H1 (cell line): Measurements from ENCODE around the gene CHD2. TPM values are rescaled to one million over a fixed set of nuclear protein-coding genes. Genes with fewer than 3 reads are reported as not detected.

Experiments
- CTCF ChIA-PET: fragments of 300-600 bp; sonication (Branson Sonifier 250); formaldehyde crosslinking; loops from one replicate; lab custom pipeline; 2021; ENCODE audit not compliant: partially characterized antibody; lab: Charles Lee
- POLR2A ChIA-PET: fragments of 300-600 bp; sonication (Branson Sonifier 250); formaldehyde crosslinking; loops from one replicate; lab custom pipeline; 2021; ENCODE audit warnings: inconsistent platforms; ENCODE audit not compliant: partially characterized antibody; lab: Charles Lee
- DNase-seq, 2 experiments: peaks; one replicate each; pipeline versions ENCODE4 v3.0.0 to v3.0.0-alpha.2; 2010 to 2022; ENCODE audit warnings: low spot score in 2 of 2, low read depth in 1 of 2, mixed read lengths in 1 of 2
- FAIRE-seq: peaks from 2 replicates; lab custom pipeline; 2011; peaks lifted over from hg19 to GRCh38; lab: Jason Lieb, UNC
- H2AFZ ChIP-seq: 2 replicates; pipeline ENCODE4 v1.8.1; 2012; ENCODE audit warnings: low read length, inconsistent platforms
- H2AK5ac ChIP-seq: 2 replicates; pipeline ENCODE4 v1.6.1; 2013; ENCODE audit warnings: low read depth, low read length
- H2BK120ac ChIP-seq: replicated peaks from 2 replicates; pipeline ENCODE3; 2013; ENCODE audit warnings: low read depth, low read length, inconsistent platforms
- H2BK12ac ChIP-seq: 2 replicates; pipeline ENCODE4 v1.6.1; 2013; ENCODE audit warnings: low read depth, low read length
- H2BK15ac ChIP-seq: 2 replicates; pipeline ENCODE4 v1.6.1; 2013; ENCODE audit warnings: low read length
- H2BK20ac ChIP-seq: 2 replicates; pipeline ENCODE4 v1.6.1; 2013; ENCODE audit warnings: low read length
- H2BK5ac ChIP-seq: 2 replicates; pipeline ENCODE4 v1.6.1; 2013; ENCODE audit warnings: low read depth, low read length
- H3K14ac ChIP-seq: 2 replicates; pipeline ENCODE4 v1.6.1; 2013; ENCODE audit warnings: inconsistent platforms; ENCODE audit not compliant: insufficient read length
- H3K18ac ChIP-seq: 2 replicates; pipeline ENCODE4 v1.6.1; 2013; ENCODE audit warnings: low read length; ENCODE audit errors: extremely low read depth
- H3K23ac ChIP-seq: 2 replicates; pipeline ENCODE4 v1.6.1; 2013; ENCODE audit warnings: inconsistent platforms; ENCODE audit not compliant: insufficient read length
- H3K23me2 ChIP-seq: 2 replicates; pipeline ENCODE4 v1.6.1; 2013; ENCODE audit warnings: low read depth, low read length
- H3K27ac ChIP-seq: 2 replicates; pipeline ENCODE4 v1.6.1; 2011; ENCODE audit warnings: low read depth, low read length, inconsistent platforms
- H3K27me3 ChIP-seq, 4 experiments: replicated peaks in 1 of 4; 1 replicate in 1 of 4; 2 replicates in 3 of 4; pipeline versions ENCODE4 v1.6.1 to v1.8.1; 2011 to 2013; ENCODE audit warnings: low read length in 3 of 4, mild to moderate bottlenecking in 3 of 4, inconsistent platforms in 2 of 4, mixed read lengths in 2 of 4, moderate library complexity in 1 of 4; ENCODE audit not compliant: control insufficient read depth in 3 of 4, insufficient read depth in 3 of 4; ENCODE audit errors: extremely low read depth in 1 of 4
- H3K36me3 ChIP-seq, 4 experiments: 2 replicates each; pipeline versions ENCODE4 v1.6.1 to v1.8.1; 2011 to 2013; ENCODE audit warnings: mild to moderate bottlenecking in 4 of 4, low read length in 3 of 4, moderate library complexity in 2 of 4, control low read depth in 1 of 4, inconsistent platforms in 1 of 4; ENCODE audit not compliant: insufficient read depth in 4 of 4, control insufficient read depth in 2 of 4
- H3K4ac ChIP-seq: replicated peaks from 2 replicates; pipeline ENCODE3; 2013; ENCODE audit warnings: low read length, low read depth, mixed read lengths, inconsistent platforms; ENCODE audit not compliant: insufficient read length
- H3K4me1 ChIP-seq, 4 experiments: replicated peaks in 1 of 4; 1 replicate in 1 of 4; 2 replicates in 3 of 4; pipeline versions ENCODE4 v1.6.1 to v1.8.1; 2011 to 2013; ENCODE audit warnings: low read length in 3 of 4, inconsistent platforms in 2 of 4, mixed read lengths in 1 of 4; ENCODE audit not compliant: insufficient read depth in 4 of 4, control insufficient read depth in 3 of 4
- H3K4me2 ChIP-seq, 2 experiments: 2 replicates each; pipeline versions ENCODE4 v1.6.1 to v1.8.1; 2011 to 2013; ENCODE audit warnings: low read depth in 2 of 2, low read length in 2 of 2, control low read depth in 1 of 2, inconsistent platforms in 1 of 2, mild to moderate bottlenecking in 1 of 2; ENCODE audit not compliant: insufficient read depth in 1 of 2
- H3K4me3 ChIP-seq, 4 experiments: fragments of 200-600, 300-600 bp in 1 of 4; sonication (generic), shearing (Covaris generic), sonication (Bioruptor Twin) in 1 of 4; 2 replicates each; pipeline versions ENCODE4 v1.5.1 to v1.8.1; 2011 to 2016; ENCODE audit warnings: low read length in 4 of 4, low read depth in 3 of 4, control low read depth in 2 of 4, inconsistent platforms in 2 of 4, mild to moderate bottlenecking in 2 of 4, mixed read lengths in 1 of 4, moderate library complexity in 1 of 4; ENCODE audit not compliant: insufficient read depth in 2 of 4; ENCODE audit errors: extremely low read depth in 1 of 4
- H3K56ac ChIP-seq: replicated peaks from 2 replicates; pipeline ENCODE3; 2013; ENCODE audit warnings: low read depth, mild to moderate bottlenecking, mixed read lengths, low read length, inconsistent platforms; ENCODE audit not compliant: insufficient read length
- H3K79me1 ChIP-seq: 2 replicates; pipeline ENCODE4 v1.6.1; 2013; ENCODE audit warnings: low read depth, low read length, control low read depth
- H3K79me2 ChIP-seq, 2 experiments: 2 replicates each; pipeline versions ENCODE4 v1.6.1 to v1.8.1; 2012 to 2013; ENCODE audit warnings: low read length in 2 of 2, mild to moderate bottlenecking in 2 of 2, inconsistent platforms in 1 of 2; ENCODE audit not compliant: insufficient read depth in 2 of 2, control insufficient read depth in 1 of 2
- H3K9ac ChIP-seq, 4 experiments: replicated peaks in 1 of 4; 1 replicate in 1 of 4; 2 replicates in 3 of 4; pipeline versions ENCODE4 v1.6.1 to v1.8.1; 2011 to 2013; ENCODE audit warnings: low read depth in 3 of 4, low read length in 3 of 4, control low read depth in 2 of 4, mild to moderate bottlenecking in 2 of 4, moderate library complexity in 2 of 4, inconsistent platforms in 1 of 4; ENCODE audit errors: extremely low read depth in 1 of 4
- H3K9me3 ChIP-seq, 2 experiments: 2 replicates each; pipeline versions ENCODE4 v1.6.1 to v1.8.1; 2012 to 2013; ENCODE audit warnings: mild to moderate bottlenecking in 2 of 2, moderate library complexity in 2 of 2, control low read depth in 1 of 2, inconsistent platforms in 1 of 2, low read depth in 1 of 2, low read length in 1 of 2, mixed read lengths in 1 of 2; ENCODE audit not compliant: insufficient read depth in 2 of 2
- H4K20me1 ChIP-seq, 2 experiments: replicated peaks in 1 of 2; 2 replicates each; pipeline versions ENCODE3 to v1.8.1; 2011 to 2013; ENCODE audit warnings: inconsistent platforms in 2 of 2, low read length in 2 of 2, mild to moderate bottlenecking in 1 of 2; ENCODE audit not compliant: insufficient read depth in 2 of 2, control insufficient read depth in 1 of 2
- H4K5ac ChIP-seq: 2 replicates; pipeline ENCODE4 v1.6.1; 2013; ENCODE audit warnings: low read length, low read depth, mixed read lengths, inconsistent platforms; ENCODE audit not compliant: insufficient read length
- H4K8ac ChIP-seq: 2 replicates; pipeline ENCODE4 v1.8.0; 2013; ENCODE audit warnings: mild to moderate bottlenecking, moderate library complexity, low read length, inconsistent platforms; ENCODE audit not compliant: insufficient read depth; ENCODE audit errors: extremely low read depth
- H4K91ac ChIP-seq: replicated peaks from 2 replicates; pipeline ENCODE3; 2013; ENCODE audit warnings: low read length, mixed read lengths, inconsistent platforms; ENCODE audit not compliant: insufficient read length
- ASH2L ChIP-seq: fragments of 200-600, 300-600 bp; sonication (generic); IDR thresholded peaks from one replicate; pipeline ENCODE4 v1.7.1; 2017; ENCODE audit warnings: low read length
- CEBPB ChIP-seq: IDR thresholded peaks from 2 replicates; pipeline ENCODE4 v1.6.1; 2012; ENCODE audit warnings: low read depth, low read length
- CREB1 ChIP-seq: IDR thresholded peaks from 2 replicates; pipeline ENCODE4 v1.6.1; 2012; ENCODE audit warnings: inconsistent platforms
- CTBP2 ChIP-seq: IDR thresholded peaks from 2 replicates; pipeline ENCODE4 v1.7.0; 2011; ENCODE audit warnings: borderline replicate concordance, mild to moderate bottlenecking, moderate library complexity, mixed read lengths, low read length; ENCODE audit not compliant: insufficient read depth, insufficient read length
- EP300 ChIP-seq, 2 experiments: IDR thresholded peaks; 1 replicate in 1 of 2; 2 replicates in 1 of 2; pipeline ENCODE4 v1.6.1; 2011 to 2012; ENCODE audit warnings: low read depth in 2 of 2, low read length in 2 of 2, mild to moderate bottlenecking in 2 of 2, borderline replicate concordance in 1 of 2, inconsistent platforms in 1 of 2, moderate library complexity in 1 of 2
- GTF2F1 ChIP-seq: IDR thresholded peaks from 2 replicates; pipeline ENCODE4 v1.6.1; 2012; ENCODE audit warnings: low read depth, low read length, improper control_type of control experiment, borderline replicate concordance
- SIRT6 ChIP-seq: IDR thresholded peaks from one replicate; pipeline ENCODE4 v1.7.1; 2012; ENCODE audit warnings: low read length, inconsistent platforms
- SIX5 ChIP-seq: IDR thresholded peaks from 2 replicates; pipeline ENCODE4 v1.6.1; 2011; ENCODE audit warnings: mild to moderate bottlenecking, low read depth, low read length
- TAF7 ChIP-seq: optimal IDR thresholded peaks from 2 replicates; pipeline ENCODE3; 2011; ENCODE audit warnings: low read depth, mild to moderate bottlenecking, inconsistent platforms, low read length, moderate library complexity, borderline replicate concordance
- WGBS, 2 experiments: shearing (Covaris generic) in 1 of 2; methylation state at CpG; one replicate each; pipeline versions ENCODE4 v1.1.6 to v1.1.7; 2013 to 2015; ENCODE audit warnings: low lambda C conversion rate in 2 of 2, mixed read lengths in 2 of 2, inconsistent platforms in 1 of 2, low coverage in 1 of 2, missing lambda C conversion rate in 1 of 2; ENCODE audit not compliant: insufficient replicate concordance in 2 of 2, insufficient coverage in 1 of 2, insufficient read length in 1 of 2; ENCODE audit errors: extremely low coverage in 1 of 2, missing lambda C conversion rate in 1 of 2; 5-methylcytosine and 5-hydroxymethylcytosine counted together
- polyA plus RNA-seq, 7 experiments: library from polyadenylated mRNA; depleted of rRNA in 3 of 7; stranded (reverse) in 5 of 7; unstranded in 2 of 7; fragments of >200 nt in 5 of 7; fragments of 200-250 nt in 2 of 7; gene quantifications; 1 replicate in 5 of 7; 2 replicates in 1 of 7; 4 replicates in 1 of 7; pipeline versions ENCODE4 v1.2.1 to v1.2.3, GENCODE V29; 2011 to 2013; ENCODE audit warnings: missing spikeins in 2 of 7, mixed read lengths in 2 of 7
- total RNA-seq: library from RNA; stranded (reverse); fragmentation: NEBNext Ultra II Directional; extraction: Animal tissue kit (Norgen Biotek cat#: 25700); gene quantifications from 2 replicates; pipeline ENCODE4 v1.2.1, GENCODE V29; 2021

Gene CHD2
- total and polyA plus RNA-seq, 2 of the 8 experiments (the other 6 are each of a cell fraction or from before 2014, with no cell fraction given), result 28.8 to 70.0 TPM

DNA sequence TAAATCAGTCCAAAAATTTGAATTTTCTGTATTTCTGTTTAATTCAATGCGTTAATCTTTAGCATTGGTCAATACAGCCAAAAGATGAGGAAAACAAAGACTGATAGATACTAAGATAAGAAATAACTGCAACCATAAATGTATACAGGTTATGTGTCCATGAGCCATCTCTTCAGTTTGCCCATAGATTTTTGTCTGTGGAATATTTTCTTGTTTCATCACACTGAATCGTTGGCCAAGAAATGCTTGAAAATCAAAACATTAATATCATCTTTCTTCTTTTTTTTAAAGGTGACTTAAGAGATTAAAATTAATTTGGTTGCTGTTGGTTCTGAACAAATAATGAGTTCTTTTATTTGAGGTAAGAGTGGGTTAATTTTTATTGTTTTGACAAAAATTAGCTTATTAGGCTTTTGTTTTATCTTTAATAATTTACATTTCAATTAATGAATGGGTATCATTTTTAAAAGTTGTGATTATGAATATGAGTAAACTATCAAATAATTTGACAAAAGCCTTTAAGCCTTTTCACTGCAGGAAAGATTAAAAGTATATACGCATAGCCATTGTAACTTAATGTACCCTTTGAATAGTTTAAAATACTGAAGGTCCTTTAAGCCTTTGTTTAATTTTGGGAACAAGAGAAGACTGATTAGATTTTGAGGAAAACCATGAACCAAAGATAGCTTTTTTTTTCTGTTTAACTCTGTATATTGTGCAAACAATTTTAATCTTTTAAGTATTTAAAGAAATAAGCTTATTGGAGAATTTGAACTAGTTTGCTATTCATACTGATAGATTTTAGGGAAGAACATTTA lies 14.7 kb upstream of the CHD2 start:
- H4K20me1 ChIP-seq, result no peaks in the 10 kb centered on the region
- H3K79me1 ChIP-seq, result no peaks in the 10 kb centered on the region
- no peak overlapping the region for H3K14ac ChIP-seq
- POLR2A ChIA-PET, result interaction anchor here (0.8 to 19.4 kb wide), 13 partner anchors 9 to 88 kb away, joined by 3 to 255 read pairs (median 5); partner anchors contain the start of gene CHD2
- DNase-seq (no peak), FAIRE-seq (no peak)
- no peak overlapping the region for H3K56ac ChIP-seq
- H3K36me3 ChIP-seq, result peaks cover 8 to 58% (median 34%) of the 10 kb centered on the region in 4 experiments
- TF ChIP-seq CREB1, result no peak
- TF ChIP-seq SIRT6, result no peak
- no peak for TF ChIP-seq TAF7
- TF ChIP-seq CTBP2, result no peak
- TF ChIP-seq EP300 (IDR thresholded peaks at IDR 0.05; ENCODE audit: borderline replicate concordance in 1 of 2, low read depth in 2 of 2, low read length in 2 of 2), result no peak
- no peak for TF ChIP-seq SIX5
- no peak for TF ChIP-seq GTF2F1
- TF ChIP-seq CEBPB, result no peak
- no peak for TF ChIP-seq ASH2L
- no peak overlapping the region for H4K91ac ChIP-seq
- H2BK120ac ChIP-seq, result no peak overlapping the region
- H3K23ac ChIP-seq, result no peak overlapping the region
- H3K9ac ChIP-seq, result peak overlapping the region in 1 of 4 experiments; percentile 68; a peak in 2 of 7 replicates
- H4K8ac ChIP-seq, result no peak overlapping the region
- H3K4me1 ChIP-seq, result peaks cover 6 to 15% (median 13%) of the 10 kb centered on the region in 4 experiments; a peak in 4 of 7 replicates
- peaks cover 14 to 76% of the 10 kb centered on the region in 2 experiments for H3K79me2 ChIP-seq
- no peak overlapping the region for H3K4ac ChIP-seq
- CTCF ChIA-PET, result interaction anchor here (1.4 to 6.6 kb wide), 4 partner anchors 9 to 89 kb away, joined by 4 to 32 read pairs (median 8); partner anchors contain the start of gene CHD2
- H3K23me2 ChIP-seq, result peaks cover 4% of the 10 kb centered on the region; the same call in 1 of the 2 replicates
- peak overlapping the region; percentile 86 to 100 (median 92) for H3K4me3 ChIP-seq
- no peak overlapping the region for H3K27ac ChIP-seq
- no peaks in the 10 kb centered on the region for H3K27me3 ChIP-seq
- H3K4me2 ChIP-seq, result peak overlapping the region; percentile 45 to 67
- H2AK5ac ChIP-seq, result no peak overlapping the region
- H2BK20ac ChIP-seq, result no peak overlapping the region
- H2AFZ ChIP-seq, result no peak overlapping the region
- 34% methylated on average over 3 of the region's 3 CpGs; no CpG with 5 or more reads in 1 of the 2 experiments for WGBS, 2 experiments
- peak overlapping the region; percentile 92 for H4K5ac ChIP-seq
- no peak overlapping the region for H2BK12ac ChIP-seq
- H3K9me3 ChIP-seq, result no peaks in the 10 kb centered on the region
- no peak overlapping the region; the same call in 1 of the 2 replicates for H3K18ac ChIP-seq
- H2BK15ac ChIP-seq, result no peak overlapping the region
- H2BK5ac ChIP-seq, result no peak overlapping the region
